ENCODE measurements around the gene ADGRG1.

GRCh38 chr16:57619606-57620334 lies 8.7 kb upstream of the ADGRG1 start:
- TF ChIP-seq ZNF184 (tag by site-specific recombination; IDR thresholded peaks at IDR 0.05): no peak
- TF ChIP-seq CTCF (tag by site-specific recombination; IDR thresholded peaks at IDR 0.05): no peak
- no peak for TF ChIP-seq MZF1 (tag by site-specific recombination; IDR thresholded peaks at IDR 0.05; ENCODE audit: borderline replicate concordance)
- TF ChIP-seq ZNF843 (tag by site-specific recombination; IDR thresholded peaks at IDR 0.05): no peak
- no peak for TF ChIP-seq SP2 (tag by site-specific recombination; IDR thresholded peaks at IDR 0.05)
- no peak for TF ChIP-seq ZNF645 (tag by site-specific recombination; IDR thresholded peaks at IDR 0.05)
- TF ChIP-seq ZNF169 (tag by site-specific recombination; IDR thresholded peaks at IDR 0.05): no peak
- TF ChIP-seq ZNF341 (tag by site-specific recombination; IDR thresholded peaks at IDR 0.05; ENCODE audit: low read depth): no peak
- no peak for TF ChIP-seq ZNF174 (tag by site-specific recombination; IDR thresholded peaks at IDR 0.05)
- TF ChIP-seq ZNF335 (tag by site-specific recombination; conservative IDR thresholded peaks at IDR 0.05): no peak
- no peak for TF ChIP-seq ZNF404 (tag by site-specific recombination; IDR thresholded peaks at IDR 0.05)
- TF ChIP-seq ZBTB48 (tag by site-specific recombination; IDR thresholded peaks at IDR 0.05): no peak
- TF ChIP-seq ZNF580 (tag by site-specific recombination; IDR thresholded peaks at IDR 0.05): no peak
- TF ChIP-seq REST (tag by site-specific recombination; IDR thresholded peaks at IDR 0.05): no peak
